ENCODE measurements around the gene OTUD1. TPM values are rescaled to one million over a fixed set of nuclear protein-coding genes. Genes with fewer than 3 reads are reported as not detected.

The OTUD1 gene
- total and polyA plus RNA-seq, 2 donors from 2014 or later, result 14.1 to 27.1 TPM

DNA sequence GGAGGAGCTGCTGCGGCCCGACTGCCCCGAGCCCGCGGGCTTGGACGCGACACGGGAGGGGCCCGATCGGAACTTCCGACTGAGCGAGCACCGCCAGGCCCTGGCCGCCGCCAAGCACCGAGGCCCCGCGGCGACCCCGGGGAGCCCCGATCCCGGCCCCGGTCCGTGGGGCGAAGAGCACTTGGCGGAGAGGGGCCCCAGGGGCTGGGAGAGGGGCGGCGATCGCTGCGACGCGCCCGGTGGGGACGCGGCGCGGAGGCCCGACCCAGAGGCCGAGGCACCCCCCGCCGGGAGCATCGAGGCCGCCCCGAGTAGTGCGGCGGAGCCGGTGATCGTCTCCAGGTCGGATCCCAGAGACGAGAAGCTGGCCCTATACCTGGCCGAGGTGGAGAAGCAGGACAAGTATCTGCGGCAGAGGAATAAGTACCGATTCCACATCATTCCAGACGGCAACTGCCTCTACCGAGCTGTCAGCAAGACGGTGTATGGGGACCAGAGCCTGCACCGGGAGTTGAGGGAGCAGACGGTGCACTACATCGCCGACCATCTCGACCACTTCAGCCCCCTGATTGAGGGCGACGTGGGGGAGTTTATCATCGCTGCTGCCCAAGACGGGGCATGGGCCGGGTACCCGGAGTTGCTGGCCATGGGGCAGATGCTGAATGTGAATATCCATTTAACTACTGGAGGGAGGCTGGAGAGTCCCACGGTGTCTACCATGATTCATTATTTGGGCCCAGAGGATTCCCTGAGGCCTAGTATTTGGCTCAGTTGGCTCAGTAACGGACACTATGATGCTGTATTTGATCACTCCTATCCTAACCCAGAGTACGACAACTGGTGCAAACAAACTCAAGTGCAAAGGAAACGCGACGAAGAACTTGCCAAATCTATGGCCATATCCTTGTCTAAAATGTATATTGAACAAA, 1.4 kb downstream of the OTUD1 start:
- Histone ChIP-seq H3K27ac (ENCODE audit: low read depth in 2 of 2, low read length in 2 of 2) (peak overlapping the region; percentile 84 to 93), H3K4me1 (ENCODE audit: control insufficient read depth in 2 of 3, insufficient read depth in 2 of 3, low read depth in 1 of 3, low read length in 3 of 3) (peaks cover 0 to 12% (median 3%) of the 10 kb centered on the region in 3 donors), H3K9ac (ENCODE audit: low read length in 3 of 3) (peak overlapping the region; percentile 12 to 95 (median 66)), H3K27me3 (ENCODE audit: control insufficient read depth, insufficient read depth, low read length) (no peaks in the 10 kb centered on the region), H3K9me3 (ENCODE audit: control insufficient read depth in 2 of 3, insufficient read depth in 1 of 3, low read length in 3 of 3) (no peaks in the 10 kb centered on the region), H3K4me3 (ENCODE audit: low read length in 3 of 3) (peak overlapping the region; percentile 79 to 94 (median 82)), H3K36me3 (ENCODE audit: control insufficient read depth in 2 of 3, insufficient read depth in 3 of 3, low read length in 3 of 3) (no peaks in the 10 kb centered on the region)
- DNase-seq (peak; percentile 42 to 83 (median 55)), FAIRE-seq (no peak)
- intact Hi-C loops (cut with DNase I), result no loop called here
- TF ChIP-seq, protein P1, sequence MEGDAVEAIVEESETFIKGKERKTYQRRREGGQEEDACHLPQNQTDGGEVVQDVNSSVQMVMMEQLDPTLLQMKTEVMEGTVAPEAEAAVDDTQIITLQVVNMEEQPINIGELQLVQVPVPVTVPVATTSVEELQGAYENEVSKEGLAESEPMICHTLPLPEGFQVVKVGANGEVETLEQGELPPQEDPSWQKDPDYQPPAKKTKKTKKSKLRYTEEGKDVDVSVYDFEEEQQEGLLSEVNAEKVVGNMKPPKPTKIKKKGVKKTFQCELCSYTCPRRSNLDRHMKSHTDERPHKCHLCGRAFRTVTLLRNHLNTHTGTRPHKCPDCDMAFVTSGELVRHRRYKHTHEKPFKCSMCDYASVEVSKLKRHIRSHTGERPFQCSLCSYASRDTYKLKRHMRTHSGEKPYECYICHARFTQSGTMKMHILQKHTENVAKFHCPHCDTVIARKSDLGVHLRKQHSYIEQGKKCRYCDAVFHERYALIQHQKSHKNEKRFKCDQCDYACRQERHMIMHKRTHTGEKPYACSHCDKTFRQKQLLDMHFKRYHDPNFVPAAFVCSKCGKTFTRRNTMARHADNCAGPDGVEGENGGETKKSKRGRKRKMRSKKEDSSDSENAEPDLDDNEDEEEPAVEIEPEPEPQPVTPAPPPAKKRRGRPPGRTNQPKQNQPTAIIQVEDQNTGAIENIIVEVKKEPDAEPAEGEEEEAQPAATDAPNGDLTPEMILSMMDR (IDR thresholded peaks at IDR 0.05; ENCODE audit: borderline replicate concordance, extremely low read depth, insufficient read depth), result no peak

DNA sequence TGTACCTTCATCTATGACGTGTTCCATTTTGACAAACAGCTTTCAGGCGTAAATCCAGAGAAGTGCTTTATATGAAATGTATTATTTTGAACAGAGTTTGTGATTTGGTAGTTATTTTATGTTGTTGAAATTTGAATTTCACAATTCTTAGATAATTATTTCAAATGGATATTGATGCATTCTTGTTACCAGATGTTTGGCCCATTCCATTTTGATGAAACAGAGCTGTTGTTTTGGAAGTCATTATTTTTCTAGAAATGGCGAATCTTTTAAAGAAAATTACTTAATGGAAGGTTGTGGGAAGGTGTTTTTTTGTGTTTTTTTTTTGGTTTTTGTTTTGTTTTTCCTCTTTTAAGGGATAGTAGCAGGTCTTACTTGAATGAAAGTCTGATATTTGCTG, 2.4 kb downstream of the OTUD1 start:
- peaks cover 0 to 12% (median 3%) of the 10 kb centered on the region in 3 donors for H3K4me1 ChIP-seq (ENCODE audit: control insufficient read depth in 2 of 3, insufficient read depth in 2 of 3, low read depth in 1 of 3, low read length in 3 of 3)
- FAIRE-seq (peak; percentile 39), DNase-seq (no peak)
- no peak overlapping the region for H3K27ac ChIP-seq (ENCODE audit: low read depth in 2 of 2, low read length in 2 of 2)
- TF ChIP-seq, protein P1 (IDR thresholded peaks at IDR 0.05; ENCODE audit: borderline replicate concordance, extremely low read depth, insufficient read depth), result no peak
- H3K9me3 ChIP-seq (ENCODE audit: control insufficient read depth in 2 of 3, insufficient read depth in 1 of 3, low read length in 3 of 3), result no peaks in the 10 kb centered on the region
- no peaks in the 10 kb centered on the region for H3K36me3 ChIP-seq (ENCODE audit: control insufficient read depth in 2 of 3, insufficient read depth in 3 of 3, low read length in 3 of 3)
- peak overlapping the region; percentile 40 to 94 (median 82) for H3K4me3 ChIP-seq (ENCODE audit: low read length in 3 of 3)
- intact Hi-C loops (cut with DNase I), result no loop called here
- no peaks in the 10 kb centered on the region for H3K27me3 ChIP-seq (ENCODE audit: control insufficient read depth, insufficient read depth, low read length)
- H3K9ac ChIP-seq (ENCODE audit: low read length in 3 of 3), result peak overlapping the region; percentile 20 to 95 (median 93)

DNA sequence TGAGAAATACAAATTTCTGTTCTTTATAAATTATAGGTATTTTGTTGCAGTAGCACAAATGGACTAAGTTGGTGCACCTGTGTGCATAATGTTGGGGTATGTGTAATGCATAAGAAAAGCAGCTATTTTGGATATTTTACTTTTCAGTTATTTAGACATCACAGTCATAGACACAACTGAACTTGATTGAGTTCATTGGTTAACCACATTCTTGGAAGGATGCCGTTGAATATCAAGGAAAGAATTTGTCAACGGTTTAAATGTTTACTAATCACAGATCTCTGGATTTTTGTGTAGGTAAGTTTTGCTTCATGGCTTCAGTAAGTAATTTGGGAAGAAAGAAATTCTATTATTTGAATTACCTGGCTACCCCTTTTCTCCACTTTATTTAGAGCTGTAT, 4.1 kb downstream of the OTUD1 start:
- TF ChIP-seq, protein P1 (IDR thresholded peaks at IDR 0.05; ENCODE audit: borderline replicate concordance, extremely low read depth, insufficient read depth), result no peak
- FAIRE-seq (no peak), DNase-seq (no peak)
- H3K36me3 ChIP-seq (ENCODE audit: control insufficient read depth in 2 of 3, insufficient read depth in 3 of 3, low read length in 3 of 3), result no peaks in the 10 kb centered on the region
- intact Hi-C loops (cut with DNase I), result no loop called here
- H3K4me1 ChIP-seq (ENCODE audit: control insufficient read depth in 2 of 3, insufficient read depth in 2 of 3, low read depth in 1 of 3, low read length in 3 of 3), result peaks cover 0 to 10% (median 3%) of the 10 kb centered on the region in 3 donors
- peak overlapping the region in 2 of 3 donors; percentile 82 to 94 for H3K4me3 ChIP-seq (ENCODE audit: low read length in 3 of 3)
- H3K27ac ChIP-seq (ENCODE audit: low read depth in 2 of 2, low read length in 2 of 2), result no peak overlapping the region
- no peaks in the 10 kb centered on the region for H3K27me3 ChIP-seq (ENCODE audit: control insufficient read depth, insufficient read depth, low read length)
- peak overlapping the region in 1 of 3 donors; percentile 95 for H3K9ac ChIP-seq (ENCODE audit: low read length in 3 of 3)
- no peaks in the 10 kb centered on the region for H3K9me3 ChIP-seq (ENCODE audit: control insufficient read depth in 2 of 3, insufficient read depth in 1 of 3, low read length in 3 of 3)

Measured in kidney (tissue), 14 donors.